Upper lobe of left lung (tissue), 4 donors: ENCODE data around the gene SEC24C.

Source experiments
- CTCF ChIP-seq, 6 experiments: fragments of 450-650 bp in 4 of 6; fragments of 200-600 bp in 2 of 6; sonication (generic) in 2 of 6; IDR thresholded peaks; one replicate each; pipeline ENCODE4 v1.5.1; 2016 to 2019; ENCODE audit warnings: antibody characterized with exemption in 6 of 6
- EP300 ChIP-seq, 4 donors: sonication (generic); formaldehyde crosslinking; IDR thresholded peaks; one replicate each; pipeline ENCODE4 v1.5.1; 2017; ENCODE audit warnings: antibody characterized with exemption in 4 of 4, control low read depth in 2 of 4
- POLR2A ChIP-seq, 4 donors: fragments of 450-650 bp; IDR thresholded peaks; one replicate each; pipeline ENCODE4 v1.5.1; 2016 to 2017; ENCODE audit warnings: antibody characterized with exemption in 4 of 4, mild to moderate bottlenecking in 2 of 4
- POLR2AphosphoS5 ChIP-seq, 2 donors: sonication (generic); formaldehyde crosslinking; IDR thresholded peaks; one replicate each; pipeline ENCODE4 v1.5.1; 2017; ENCODE audit warnings: antibody characterized with exemption in 2 of 2

GRCh38 chr10:73798927-73799560, 54.9 kb downstream of the SEC24C start:
- TF ChIP-seq CTCF (IDR thresholded peaks at IDR 0.05) (no peak), POLR2A (IDR thresholded peaks at IDR 0.05) (no peak), POLR2AphosphoS5 (IDR thresholded peaks at IDR 0.05) (no peak), EP300 (IDR thresholded peaks at IDR 0.05) (no peak)
